Panc1 (cell line): ENCODE measurements around the gene MYPN. TPM values are rescaled to one million over a fixed set of nuclear protein-coding genes. Genes with fewer than 3 reads are reported as not detected.
A peak's percentile ranks its signal among the peaks of the same experiment; 100 is the strongest.

Source experiments
- ATAC-seq: fragments of 200-7000 bp; cut with Tn5 transposase; 2 replicates; pipeline ENCODE4 v1.9.1; 2020; ENCODE audit warnings: mild to moderate bottlenecking, moderate library complexity
- Bru-seq: library from RNA; stranded (reverse); fragments of 400-500 nt; gene quantifications from one replicate; lab custom pipeline; 2021; lab: Mats Ljungman, UMichigan
- BruChase-seq, 2 experiments: library from RNA; stranded (reverse); fragments of 400-500 nt; gene quantifications; one replicate each; lab custom pipeline; 2021; lab: Mats Ljungman, UMichigan
- BruUV-seq: library from RNA; stranded (reverse); fragments of 400-500 nt; replicated peaks from 2 replicates; lab custom pipeline; 2021; lab: Mats Ljungman, UMichigan
- CTCF ChIA-PET: fragments of 300-600 bp; sonication (Branson Sonifier 250); formaldehyde crosslinking; loops from one replicate; lab custom pipeline; 2022; ENCODE audit warnings: antibody characterized with exemption; lab: Charles Lee
- POLR2A ChIA-PET: fragments of 300-600 bp; sonication (Branson Sonifier 250); formaldehyde crosslinking; loops from one replicate; lab custom pipeline; 2022; ENCODE audit warnings: antibody characterized with exemption; lab: Charles Lee
- DNase-seq: peaks from one replicate; pipeline ENCODE4 v3.0.0-alpha.2; 2010; ENCODE audit warnings: low read depth, low spot score
- H3K27ac ChIP-seq: 2 replicates; pipeline ENCODE4 v1.5.1; 2011; ENCODE audit warnings: mild to moderate bottlenecking, low read length, inconsistent platforms
- H3K27me3 ChIP-seq: fragments of 200-500 bp; sonication (Bioruptor generic); 2 replicates; pipeline ENCODE4 v1.6.0; 2014; ENCODE audit warnings: low read length, inconsistent platforms; ENCODE audit not compliant: control insufficient read depth, insufficient read depth
- H3K36me3 ChIP-seq: fragments of 200-500 bp; sonication (Bioruptor generic); 2 replicates; pipeline ENCODE4 v1.5.1; 2014; ENCODE audit warnings: inconsistent platforms, mild to moderate bottlenecking, low read length, moderate library complexity; ENCODE audit not compliant: control insufficient read depth, insufficient read depth
- H3K4me1 ChIP-seq: 2 replicates; pipeline ENCODE4 v1.5.1; 2011; ENCODE audit warnings: inconsistent platforms, mild to moderate bottlenecking, low read length, moderate library complexity; ENCODE audit not compliant: control insufficient read depth, insufficient read depth
- H3K4me3 ChIP-seq, 2 experiments: 2 replicates each; pipeline ENCODE4 v1.5.1; 2011 to 2012; ENCODE audit warnings: low read depth in 2 of 2, low read length in 2 of 2, mild to moderate bottlenecking in 2 of 2, inconsistent platforms in 1 of 2, moderate library complexity in 1 of 2
- H3K9me3 ChIP-seq: fragments of 200-500 bp; sonication (Bioruptor generic); 2 replicates; pipeline ENCODE4 v1.5.1; 2014; ENCODE audit warnings: low read depth, mild to moderate bottlenecking, inconsistent platforms, low read length, moderate library complexity; ENCODE audit not compliant: control insufficient read depth, insufficient read depth
- CTCF ChIP-seq: fragments of 450-650 bp; IDR thresholded peaks from 2 replicates; pipeline ENCODE4 v1.5.1; 2017; ENCODE audit warnings: mild to moderate bottlenecking
- POLR2AphosphoS5 ChIP-seq: IDR thresholded peaks from 2 replicates; pipeline ENCODE4 v1.6.1; 2012; ENCODE audit warnings: mild to moderate bottlenecking, low read depth, low read length, moderate library complexity
- REST ChIP-seq, 2 experiments: IDR thresholded peaks; 2 replicates each; pipeline ENCODE4 v1.6.1; 2011 to 2012; ENCODE audit warnings: low read depth in 2 of 2, control low read depth in 1 of 2, low read length in 1 of 2, mild to moderate bottlenecking in 1 of 2, moderate library complexity in 1 of 2; ENCODE audit not compliant: insufficient read depth in 1 of 2
- SIN3A ChIP-seq: IDR thresholded peaks from 2 replicates; pipeline ENCODE4 v1.6.1; 2012; ENCODE audit warnings: low read depth, mild to moderate bottlenecking, low read length, moderate library complexity, borderline replicate concordance; ENCODE audit not compliant: insufficient read depth
- in situ Hi-C: cut with HindIII; loops from 2 replicates; pipeline ENCODE4 v1.10.0; 2016; ENCODE audit warnings: low sequenced_read_pairs, low pct_unique_long_range_greater_than_20kb
- intact Hi-C: fragments of 100-400 bp; cut with micrococcal nuclease; formaldehyde crosslinking; loops from one replicate; pipeline ENCODE4 v1.10.0; 2022; ENCODE audit not compliant: unreplicated experiment
- long read RNA-seq: library from polyadenylated mRNA; unstranded; transcript quantifications from one replicate; pipeline ENCODE4 v2.0.0, GENCODE V29; 2021; ENCODE audit not compliant: unreplicated experiment
- polyA plus RNA-seq: library from polyadenylated mRNA; unstranded; fragments of >200 nt; gene quantifications from one replicate; pipeline ENCODE4 v1.2.1, GENCODE V29; 2012; ENCODE audit warnings: missing spikeins; ENCODE audit not compliant: insufficient read length
- total RNA-seq: library from RNA; stranded (reverse); gene quantifications from one replicate; pipeline ENCODE4 v1.2.1, GENCODE V29; 2021; ENCODE audit not compliant: unreplicated experiment

MYPN gene
- total RNA-seq (39.1 TPM), Bru-seq, nascent RNA (percentile 91 among the genes with signal in this experiment), BruChase-seq, experiment 1, labeled RNA remaining after a 2-hour chase (percentile 82 among the genes with signal in this experiment), BruChase-seq, experiment 2, labeled RNA remaining after a 6-hour chase (percentile 85 among the genes with signal in this experiment)
- polyA plus RNA-seq = 16.3 TPM
- long read RNA-seq, partial matches to known transcripts = 37 of 54 reads
- long read RNA-seq, other reads (novel, unspliced or antisense) = 16 of 54 reads

- DNase-seq (peak; percentile 91), ATAC-seq (peak; percentile 80)
- Histone ChIP-seq H3K4me1 (peaks cover 55% of the 10 kb centered on the region), H3K9me3 (no peaks in the 10 kb centered on the region), H3K27ac (peak within 1 kb of the TSS; percentile 100), H3K4me3 (peak within 1 kb of the TSS; percentile 57 to 65), H3K27me3 (no peaks in the 10 kb centered on the region), H3K36me3 (no peaks in the 10 kb centered on the region; the same call in 1 of the 2 replicates)
- intact Hi-C loops (no loop called here), in situ Hi-C loops (no loop called here)
- ChIA-PET POLR2A (interaction anchor here (0.6 to 1.2 kb wide), 3 partner anchors 9 to 42 kb away, joined by 3 to 6 read pairs (median 4); no protein-coding TSS in a partner anchor), CTCF (no interaction called here)
- TF ChIP-seq SIN3A (peak; percentile 56; the same call in 1 of the 2 replicates), CTCF (no peak), REST (IDR thresholded peaks at IDR 0.05; ENCODE audit: insufficient read depth in 1 of 2, low read depth in 2 of 2, low read length in 1 of 2) (no peak), POLR2AphosphoS5 (no peak)
- no TSS peak for BruUV-seq
Observed at GRCh38 chr10:68109331-68109730, at the start of gene MYPN. Gene MYPN (plus strand): TSS chr10:68109488. CDS start chr10:68121439, 11,951 bp downstream.

- Histone ChIP-seq H3K9me3 (no peaks in the 10 kb centered on the region), H3K36me3 (peaks cover 9% of the 10 kb centered on the region), H3K27ac (0 out of 2 replicates have a peak overlapping the region, but pooled peaks have one; percentile 37), H3K4me3 (no peak overlapping the region), H3K27me3 (no peaks in the 10 kb centered on the region), H3K4me1 (peaks cover 41% of the 10 kb centered on the region)
- DNase-seq (no peak), ATAC-seq (no peak)
- no TSS peak for BruUV-seq
- TF ChIP-seq CTCF = no peak
- TF ChIP-seq POLR2AphosphoS5 = 0 out of 2 replicates have a peak, but pooled peaks have one; percentile 18
- ChIA-PET CTCF (no interaction called here), POLR2A (no interaction called here)
- intact Hi-C loops = no loop called here
- in situ Hi-C loops = no loop called here
Observed at GRCh38 chr10:68067029-68067428, 42.3 kb upstream of the MYPN start.
